Kidney (tissue), 14 donors: ENCODE data around the gene ADAMTS15. TPM values are rescaled to one million over a fixed set of nuclear protein-coding genes. Genes with fewer than 3 reads are reported as not detected.

ENCODE experiments used
- DNase-seq, 5 donors: peaks; one replicate each; pipeline ENCODE4 v3.0.0-alpha.2; 2013 to 2020
- FAIRE-seq: peaks from 2 replicates; lab custom pipeline; 2012; peaks lifted over from hg19 to GRCh38; lab: Jason Lieb, UNC
- H3K27ac ChIP-seq, 2 donors: one replicate each; pipeline ENCODE4 v1.7.0; 2013; ENCODE audit warnings: low read depth in 2 of 2, low read length in 2 of 2, inconsistent platforms in 1 of 2
- H3K27me3 ChIP-seq: one replicate; pipeline ENCODE4 v1.7.1; 2013; ENCODE audit warnings: low read length, inconsistent platforms; ENCODE audit not compliant: control insufficient read depth, insufficient read depth
- H3K36me3 ChIP-seq, 3 donors: one replicate each; pipeline versions ENCODE4 v1.7.0 to v1.7.1; 2013; ENCODE audit warnings: low read length in 3 of 3, control low read depth in 1 of 3, inconsistent platforms in 1 of 3; ENCODE audit not compliant: insufficient read depth in 3 of 3, control insufficient read depth in 2 of 3
- H3K4me1 ChIP-seq, 3 donors: one replicate each; pipeline versions ENCODE4 v1.7.0 to v1.7.1; 2013; ENCODE audit warnings: low read length in 3 of 3, inconsistent platforms in 1 of 3, low read depth in 1 of 3; ENCODE audit not compliant: control insufficient read depth in 2 of 3, insufficient read depth in 2 of 3
- H3K4me3 ChIP-seq, 3 donors: one replicate each; pipeline versions ENCODE4 v1.7.0 to v1.8.1; 2013; ENCODE audit warnings: low read length in 3 of 3, control low read depth in 1 of 3, inconsistent platforms in 1 of 3
- H3K9ac ChIP-seq, 3 donors: one replicate each; pipeline versions ENCODE4 v1.7.0 to v1.7.1; 2013; ENCODE audit warnings: low read length in 3 of 3, control low read depth in 1 of 3, inconsistent platforms in 1 of 3
- H3K9me3 ChIP-seq, 3 donors: one replicate each; pipeline versions ENCODE4 v1.7.0 to v1.7.1; 2013; ENCODE audit warnings: low read length in 3 of 3, control low read depth in 1 of 3, inconsistent platforms in 1 of 3; ENCODE audit not compliant: control insufficient read depth in 2 of 3, insufficient read depth in 1 of 3
- intact Hi-C: fragments of 100-400 bp; cut with DNase I; formaldehyde crosslinking; loops from one replicate; pipeline ENCODE4 v1.11.1; 2022
- polyA plus RNA-seq: library from polyadenylated mRNA; stranded (reverse); fragments of 350-450 nt; fragmentation: Illumina TruSeq; extraction: RNeasy Lipid Tissue Mini Kit (QIAGEN cat#74804); gene quantifications from one replicate; pipeline ENCODE4 v1.2.3, GENCODE V29; 2014; ENCODE audit warnings: low read depth, low replicate concordance; ENCODE audit not compliant: insufficient read depth
- total RNA-seq: library from RNA; stranded (reverse); fragmentation: NEBNext Ultra II Directional; extraction: Animal tissue kit (Norgen Biotek cat#: 25700); gene quantifications from one replicate; pipeline ENCODE4 v1.2.1, GENCODE V29; 2021
- TF ChIP-seq, protein P1 (sequence below): IDR thresholded peaks from 3 replicates; pipeline ENCODE4 v1.5.1; 2012; ENCODE audit warnings: mild to moderate bottlenecking, moderate library complexity, borderline replicate concordance; ENCODE audit not compliant: insufficient read depth; ENCODE audit errors: extremely low read depth
- donor health status: control.
- donor health status: control.
- donor health status: control.
- donor health status: control.
- donor health status: control.
- donor health status: DM: yes; HTN: yes; CAD: no.
- donor health status: Normal renal cell carcinoma (clear cell type).

ADAMTS15 gene
- total and polyA plus RNA-seq, 2 donors from 2014 or later: 3.6 to 6.2 TPM

DNA sequence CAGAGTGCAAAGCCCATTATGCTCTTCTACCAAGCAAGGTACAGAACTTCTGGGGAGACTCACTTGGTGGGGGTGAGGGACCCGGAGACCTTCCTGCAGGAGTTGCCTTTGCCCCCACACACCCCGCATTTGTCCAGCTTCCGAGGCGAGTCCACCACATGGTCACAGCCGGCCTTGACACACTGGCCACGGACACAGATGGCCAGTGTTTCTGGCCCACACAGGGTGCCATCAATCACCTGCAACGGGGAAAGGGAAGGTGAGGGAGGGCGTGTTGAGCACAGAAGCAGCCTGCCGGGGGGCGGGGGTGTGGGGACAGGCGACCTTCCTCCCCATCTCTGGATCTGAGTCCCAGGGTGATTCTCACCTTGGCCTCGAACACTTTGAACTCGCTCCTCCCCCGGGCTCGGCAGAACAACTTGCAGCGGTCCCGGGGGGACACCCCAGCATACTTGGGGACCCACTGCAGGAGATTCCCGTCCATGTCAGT, 40.0 kb upstream of the ADAMTS15 start:
- Histone ChIP-seq H3K27me3 (no peaks in the 10 kb centered on the region), H3K9ac (no peak overlapping the region), H3K4me1 (peaks cover 0 to 3% (median 0%) of the 10 kb centered on the region in 3 donors), H3K9me3 (no peaks in the 10 kb centered on the region), H3K4me3 (no peak overlapping the region), H3K36me3 (no peaks in the 10 kb centered on the region), H3K27ac (no peak overlapping the region)
- FAIRE-seq (no peak), DNase-seq (no peak)
- intact Hi-C loops: no loop called here
- TF ChIP-seq, protein P1, sequence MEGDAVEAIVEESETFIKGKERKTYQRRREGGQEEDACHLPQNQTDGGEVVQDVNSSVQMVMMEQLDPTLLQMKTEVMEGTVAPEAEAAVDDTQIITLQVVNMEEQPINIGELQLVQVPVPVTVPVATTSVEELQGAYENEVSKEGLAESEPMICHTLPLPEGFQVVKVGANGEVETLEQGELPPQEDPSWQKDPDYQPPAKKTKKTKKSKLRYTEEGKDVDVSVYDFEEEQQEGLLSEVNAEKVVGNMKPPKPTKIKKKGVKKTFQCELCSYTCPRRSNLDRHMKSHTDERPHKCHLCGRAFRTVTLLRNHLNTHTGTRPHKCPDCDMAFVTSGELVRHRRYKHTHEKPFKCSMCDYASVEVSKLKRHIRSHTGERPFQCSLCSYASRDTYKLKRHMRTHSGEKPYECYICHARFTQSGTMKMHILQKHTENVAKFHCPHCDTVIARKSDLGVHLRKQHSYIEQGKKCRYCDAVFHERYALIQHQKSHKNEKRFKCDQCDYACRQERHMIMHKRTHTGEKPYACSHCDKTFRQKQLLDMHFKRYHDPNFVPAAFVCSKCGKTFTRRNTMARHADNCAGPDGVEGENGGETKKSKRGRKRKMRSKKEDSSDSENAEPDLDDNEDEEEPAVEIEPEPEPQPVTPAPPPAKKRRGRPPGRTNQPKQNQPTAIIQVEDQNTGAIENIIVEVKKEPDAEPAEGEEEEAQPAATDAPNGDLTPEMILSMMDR: no peak

DNA sequence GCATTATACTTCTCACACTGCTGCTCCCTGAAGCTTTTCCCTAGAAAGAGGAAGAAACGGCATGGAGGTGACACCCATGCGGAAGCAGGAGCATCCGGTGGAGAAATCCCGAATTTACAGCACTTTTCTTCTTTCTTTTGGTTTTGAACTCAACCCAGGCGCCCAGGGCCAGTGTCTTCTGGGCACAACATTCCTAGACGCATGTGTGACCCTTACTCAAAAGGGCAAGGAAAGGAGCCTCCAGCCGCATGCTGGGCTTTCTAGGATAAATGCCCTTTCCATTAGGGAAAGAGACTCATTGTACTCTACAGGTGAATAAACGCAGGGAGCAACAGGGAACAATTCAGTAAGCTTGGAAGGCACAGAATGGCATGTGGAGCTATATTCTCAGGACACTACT, 39.5 kb upstream of the ADAMTS15 start:
- H3K4me1 ChIP-seq: peaks cover 0 to under 1% (median 0%) of the 10 kb centered on the region in 3 donors
- H3K4me3 ChIP-seq: no peak overlapping the region
- no peak for FAIRE-seq
- no peaks in the 10 kb centered on the region for H3K36me3 ChIP-seq
- no peak overlapping the region for H3K27ac ChIP-seq
- intact Hi-C loops: no loop called here
- DNase-seq: no peak
- TF ChIP-seq, protein P1: no peak
- H3K9ac ChIP-seq: no peak overlapping the region
- no peaks in the 10 kb centered on the region for H3K9me3 ChIP-seq
- H3K27me3 ChIP-seq: no peaks in the 10 kb centered on the region

DNA sequence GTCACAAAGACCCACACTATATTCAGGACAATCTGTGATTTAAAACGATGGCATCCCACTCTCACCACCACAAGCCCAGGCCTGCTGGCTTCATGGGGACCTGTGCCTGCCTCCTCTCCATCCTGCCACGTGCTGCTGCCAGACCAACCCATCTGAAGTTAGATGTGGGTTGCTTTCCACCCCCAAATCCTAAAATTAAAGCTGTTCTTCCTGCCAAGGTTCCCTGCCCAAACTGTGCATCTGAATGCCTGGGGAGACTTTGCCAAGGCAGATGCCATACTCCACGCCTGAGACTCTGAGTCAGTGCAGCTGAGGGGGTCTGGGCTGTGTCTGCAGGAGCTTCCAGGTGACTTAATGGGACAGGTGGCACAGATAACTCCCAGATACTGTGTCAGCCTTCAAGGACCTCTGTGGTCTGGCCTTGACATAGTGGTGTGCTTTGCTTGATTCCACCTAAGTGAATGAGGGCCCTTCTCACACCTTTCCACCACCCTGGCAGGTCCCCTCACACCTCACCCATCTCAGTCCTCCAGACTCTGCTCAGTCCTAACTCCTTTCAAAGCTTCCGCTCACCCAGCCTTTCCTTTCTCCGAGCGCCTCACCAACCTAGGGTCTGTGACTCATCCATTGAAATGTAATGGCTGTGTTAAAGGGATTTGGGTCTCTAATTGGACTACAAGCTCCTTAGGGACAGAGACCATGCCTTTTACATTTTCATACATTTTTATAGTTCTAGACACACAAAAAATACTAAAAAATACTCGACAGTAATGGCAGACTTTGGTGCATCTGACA, 38.7 kb upstream of the ADAMTS15 start:
- no peaks in the 10 kb centered on the region for H3K27me3 ChIP-seq
- H3K9ac ChIP-seq: no peak overlapping the region
- no peak for FAIRE-seq
- no peaks in the 10 kb centered on the region for H3K4me1 ChIP-seq
- no peaks in the 10 kb centered on the region for H3K9me3 ChIP-seq
- no peak overlapping the region for H3K27ac ChIP-seq
- TF ChIP-seq, protein P1: no peak
- H3K36me3 ChIP-seq: no peaks in the 10 kb centered on the region
- intact Hi-C loops: no loop called here
- DNase-seq: no peak
- H3K4me3 ChIP-seq: no peak overlapping the region
